ENCODE results near the gene PHACTR1. TPM values are rescaled to one million over a fixed set of nuclear protein-coding genes. Genes with fewer than 3 reads are reported as not detected.

Gene PHACTR1
- total and polyA plus RNA-seq, 9 of the 15 experiments (the other 6 are each of a cell fraction or from before 2014, with no cell fraction given) = 11.5 to 32.6 (median 22.0) TPM

DNA sequence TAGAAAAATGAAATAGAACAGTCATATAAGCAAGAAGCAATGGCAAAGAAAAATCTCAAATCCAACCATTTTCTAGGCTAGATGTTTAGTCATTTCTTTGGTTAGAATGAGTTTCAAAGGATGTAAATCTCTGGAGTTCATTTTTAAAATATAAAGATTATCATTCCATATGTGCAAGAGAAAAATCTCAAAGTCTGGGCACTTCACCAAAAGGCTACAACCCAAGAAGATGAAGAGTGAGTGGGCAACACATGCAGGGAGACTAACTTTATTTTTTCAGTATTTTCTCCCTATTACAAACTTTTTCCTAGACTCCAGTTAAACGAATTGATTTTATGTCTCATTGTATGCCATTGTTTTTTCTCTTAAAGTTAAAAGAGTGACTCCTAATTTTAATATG, 83.6 kb downstream of the PHACTR1 start:
- 0% methylated on average over 1 of the region's 1 CpG for WGBS (ENCODE audit: insufficient coverage, low coverage, missing lambda C conversion rate)
- DNase-seq (ENCODE audit: extremely low read depth in 1 of 4, low spot score in 3 of 4) (no peak), FAIRE-seq (no peak), ATAC-seq (no peak)
- in situ Hi-C loops (cut with MboI) (no loop called here), intact Hi-C loops (cut with micrococcal nuclease) (no loop called here)
- Histone ChIP-seq H3K9me1 (ENCODE audit: control insufficient read depth, insufficient read depth, low read length) (no peaks in the 10 kb centered on the region), H3K9ac (ENCODE audit: insufficient read depth in 1 of 2, low read depth in 2 of 2, low read length in 2 of 2) (no peak overlapping the region), H3K9me3 (replicated peaks; ENCODE audit: control insufficient read depth, insufficient read depth, low read depth, low read length) (no peaks in the 10 kb centered on the region), H3K4me1 (replicated peaks in 1 of 2; ENCODE audit: control insufficient read depth in 2 of 2, insufficient read depth in 2 of 2, low read length in 2 of 2) (no peaks in the 10 kb centered on the region), H2AFZ (ENCODE audit: low read depth, low read length) (no peak overlapping the region), H4K20me1 (replicated peaks; ENCODE audit: control insufficient read depth, insufficient read depth, low read length) (no peaks in the 10 kb centered on the region), H3K4me2 (ENCODE audit: insufficient read depth, low read length) (no peak overlapping the region), H3K27me3 (ENCODE audit: control insufficient read depth in 2 of 2, insufficient read depth in 2 of 2, low read length in 2 of 2) (no peaks in the 10 kb centered on the region), H3K4me3 (no peak overlapping the region), H3K27ac (ENCODE audit: extremely low read depth, low read depth, low read length) (no peak overlapping the region), H3K79me2 (ENCODE audit: control insufficient read depth, insufficient read depth, low read length) (no peaks in the 10 kb centered on the region), H3K36me3 (ENCODE audit: control insufficient read depth, insufficient read depth, low read length) (no peaks in the 10 kb centered on the region)
- POLR2A ChIA-PET = no interaction called here
- CTCF ChIA-PET (ENCODE audit: low intra/inter-chr PET ratio) = no interaction called here
- BruUV-seq (replicated peaks) = no TSS peak
- TF ChIP-seq CREBBP (IDR thresholded peaks at IDR 0.05; ENCODE audit: low read depth, low read length) = no peak
- no peak for TF ChIP-seq SMARCA4 (IDR thresholded peaks at IDR 0.05)
- TF ChIP-seq ZC3H11A (IDR thresholded peaks at IDR 0.05; ENCODE audit: low read depth, low read length) = no peak
- TF ChIP-seq ZNF76 (CRISPR knock-in tag; IDR thresholded peaks at IDR 0.05; ENCODE audit: borderline replicate concordance) = no peak
- no peak for TF ChIP-seq TRIM28 (IDR thresholded peaks at IDR 0.05)
- TF ChIP-seq HNRNPK (IDR thresholded peaks at IDR 0.05; ENCODE audit: low read depth, low read length, poor library complexity, severe bottlenecking) = no peak
- no peak for TF ChIP-seq ZNF263 (CRISPR knock-in tag; IDR thresholded peaks at IDR 0.05; ENCODE audit: borderline replicate concordance)
- TF ChIP-seq SLC30A9 (CRISPR knock-in tag; IDR thresholded peaks at IDR 0.05) = no peak
- TF ChIP-seq DIDO1 (tag; IDR thresholded peaks at IDR 0.05; ENCODE audit: low read depth) = no peak
- no peak for TF ChIP-seq ZNF57 (CRISPR knock-in tag; IDR thresholded peaks at IDR 0.05)
- no peak for TF ChIP-seq FOXJ2 (tag; IDR thresholded peaks at IDR 0.05)
- no peak for TF ChIP-seq STAG1 (CRISPR knock-in tag; IDR thresholded peaks at IDR 0.05; ENCODE audit: borderline replicate concordance)
- TF ChIP-seq ZNF695 (CRISPR knock-in tag; IDR thresholded peaks at IDR 0.05) = no peak
- no peak for TF ChIP-seq POLR3G (IDR thresholded peaks at IDR 0.05; ENCODE audit: extremely low read depth, insufficient read length, insufficient replicate concordance)
- no peak for TF ChIP-seq GTF2E2 (tag; IDR thresholded peaks at IDR 0.05)
- TF ChIP-seq MED1 (CRISPR knock-in tag; IDR thresholded peaks at IDR 0.05; ENCODE audit: borderline replicate concordance) = no peak
- TF ChIP-seq JUNB (CRISPR knock-in tag; conservative IDR thresholded peaks at IDR 0.05) = no peak
- TF ChIP-seq SUPT5H (IDR thresholded peaks at IDR 0.05) = no peak
- TF ChIP-seq PTTG1 (tag; IDR thresholded peaks at IDR 0.05; ENCODE audit: low read depth) = no peak
